GM12801 (cell line): Measurements from ENCODE around the gene SPARCL1.

ENCODE experiments used
- TF ChIP-seq, protein P1 (sequence below): IDR thresholded peaks from one replicate; pipeline ENCODE4 v1.5.1; 2011; ENCODE audit warnings: control low read depth; ENCODE audit not compliant: insufficient read length; ENCODE audit errors: extremely low read depth

Gene SPARCL1

GRCh38 chr4:87565746-87566145, 36.6 kb upstream of the SPARCL1 start:
- TF ChIP-seq, protein P1, sequence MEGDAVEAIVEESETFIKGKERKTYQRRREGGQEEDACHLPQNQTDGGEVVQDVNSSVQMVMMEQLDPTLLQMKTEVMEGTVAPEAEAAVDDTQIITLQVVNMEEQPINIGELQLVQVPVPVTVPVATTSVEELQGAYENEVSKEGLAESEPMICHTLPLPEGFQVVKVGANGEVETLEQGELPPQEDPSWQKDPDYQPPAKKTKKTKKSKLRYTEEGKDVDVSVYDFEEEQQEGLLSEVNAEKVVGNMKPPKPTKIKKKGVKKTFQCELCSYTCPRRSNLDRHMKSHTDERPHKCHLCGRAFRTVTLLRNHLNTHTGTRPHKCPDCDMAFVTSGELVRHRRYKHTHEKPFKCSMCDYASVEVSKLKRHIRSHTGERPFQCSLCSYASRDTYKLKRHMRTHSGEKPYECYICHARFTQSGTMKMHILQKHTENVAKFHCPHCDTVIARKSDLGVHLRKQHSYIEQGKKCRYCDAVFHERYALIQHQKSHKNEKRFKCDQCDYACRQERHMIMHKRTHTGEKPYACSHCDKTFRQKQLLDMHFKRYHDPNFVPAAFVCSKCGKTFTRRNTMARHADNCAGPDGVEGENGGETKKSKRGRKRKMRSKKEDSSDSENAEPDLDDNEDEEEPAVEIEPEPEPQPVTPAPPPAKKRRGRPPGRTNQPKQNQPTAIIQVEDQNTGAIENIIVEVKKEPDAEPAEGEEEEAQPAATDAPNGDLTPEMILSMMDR, result no peak

GRCh38 chr4:87560802-87561201, 31.6 kb upstream of the SPARCL1 start:
- TF ChIP-seq, protein P1, result no peak

- TF ChIP-seq, protein P1, result no peak
These were observed 30.1 kb upstream of the SPARCL1 start for GRCh38 chr4:87559090-87559837.

GRCh38 chr4:87557348-87557747, 28.2 kb upstream of the SPARCL1 start:
- TF ChIP-seq, protein P1, result no peak

DNA sequence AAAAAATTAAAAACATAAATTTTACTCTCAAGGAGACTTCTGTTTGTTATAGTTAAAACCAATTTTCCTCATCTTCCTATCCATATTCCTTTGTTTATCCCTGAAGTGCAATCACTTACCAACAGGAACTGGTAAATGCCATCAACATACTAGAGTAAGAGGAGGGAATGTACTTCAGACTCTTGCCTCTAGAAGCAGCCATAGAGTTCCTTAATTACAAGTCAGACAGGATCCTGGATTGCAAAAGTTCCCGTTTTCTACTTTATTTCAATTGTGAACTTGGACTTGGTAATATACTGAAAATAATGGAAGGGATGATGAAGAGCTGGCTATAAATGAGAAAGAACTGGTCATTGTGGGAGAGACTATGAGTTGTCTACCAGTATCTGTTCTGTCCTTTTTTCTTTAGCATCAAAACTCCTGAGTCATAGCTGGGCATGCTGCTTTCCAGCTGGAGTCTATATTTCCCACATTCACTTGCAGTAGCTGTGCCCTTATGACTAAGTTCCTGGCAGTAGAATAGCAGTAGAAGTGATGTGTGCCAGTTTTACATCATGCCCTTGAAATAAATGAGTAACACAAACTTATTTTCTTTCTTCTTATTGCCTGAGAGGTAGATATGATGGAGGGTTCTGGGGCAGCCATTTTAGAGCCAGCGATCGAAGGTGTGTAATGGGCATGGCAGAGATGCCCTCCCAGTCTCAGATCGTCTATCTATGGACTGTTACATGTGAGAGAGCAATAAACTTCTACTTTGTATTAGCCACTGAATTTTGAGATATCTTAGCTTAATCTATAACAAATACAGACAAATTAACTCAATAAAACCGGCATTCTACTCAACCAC, 26.8 kb upstream of the SPARCL1 start:
- TF ChIP-seq, protein P1, result no peak

DNA sequence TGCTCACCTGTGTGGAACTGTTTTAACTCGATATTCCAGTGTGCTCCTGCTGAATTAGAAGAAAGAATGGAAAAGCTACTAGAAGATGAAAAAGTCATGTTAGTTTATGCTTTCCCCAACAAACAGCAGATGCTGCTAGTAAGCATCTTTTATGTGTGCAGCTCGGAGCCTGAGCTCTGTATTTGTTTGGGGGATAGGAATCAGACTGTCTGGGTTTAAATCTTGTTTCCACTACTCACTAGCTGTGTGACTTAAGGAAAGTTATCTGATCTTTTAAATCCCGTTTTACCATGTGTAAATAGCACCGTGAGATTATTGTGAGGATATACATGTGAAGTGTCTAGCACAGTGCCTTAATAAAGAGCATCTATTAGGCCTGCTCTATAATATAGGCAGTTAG, 24.0 kb upstream of the SPARCL1 start:
- TF ChIP-seq, protein P1, result no peak

- TF ChIP-seq, protein P1, result no peak
These were observed 22.2 kb upstream of the SPARCL1 start for GRCh38 chr4:87551361-87551760.
